OCI-LY7 (cell line): Measurements from ENCODE around the gene KLK12.

Experiments
- CTCF ChIP-seq: fragments of 200-600 bp; sonication (generic); conservative IDR thresholded peaks from 2 replicates; pipeline ENCODE4 v1.5.1; 2014; ENCODE audit warnings: mild to moderate bottlenecking, antibody characterized with exemption, low read length, moderate library complexity, mixed read lengths
- EZH2phosphoT487 ChIP-seq: fragments of 200-600 bp; sonication (generic); IDR thresholded peaks from 2 replicates; pipeline ENCODE4 v1.6.1; 2018; ENCODE audit warnings: low read depth, borderline replicate concordance, mild to moderate bottlenecking, mixed run types, antibody characterized with exemption, low read length, moderate library complexity, mixed read lengths

GRCh38 chr19:51031880-51032225 is 2.9 kb downstream of the KLK12 start:
- no peak for TF ChIP-seq CTCF
- TF ChIP-seq EZH2phosphoT487, result no peak
